Progenitor cell of endocrine pancreas (in vitro differentiated cells): ENCODE measurements around the gene ALPK1. TPM values are rescaled to one million over a fixed set of nuclear protein-coding genes. Genes with fewer than 3 reads are reported as not detected.
"Not testable (repeated sequence)": the region's sequence is repeated elsewhere in the genome, so short reads cannot be mapped to it uniquely, and the experiment has no call there.

Experiments
- DNase-seq: peaks from one replicate; pipeline ENCODE4 v3.0.0; 2021; ENCODE audit warnings: low spot score; ENCODE audit not compliant: unreplicated experiment
- H3K27ac Mint-ChIP-seq: 2 replicates; pipeline ENCODE4 v1.8.0; 2021; ENCODE audit warnings: mild to moderate bottlenecking, moderate library complexity, mixed read lengths
- H3K27me3 Mint-ChIP-seq: 2 replicates; pipeline ENCODE4 v1.8.0; 2021; ENCODE audit warnings: mixed read lengths
- H3K36me3 Mint-ChIP-seq: 2 replicates; pipeline ENCODE4 v1.8.0; 2022; ENCODE audit warnings: mixed read lengths; ENCODE audit not compliant: insufficient read depth
- H3K4me1 Mint-ChIP-seq: 2 replicates; pipeline ENCODE4 v1.8.0; 2021; ENCODE audit warnings: low read depth, mixed read lengths
- H3K4me3 Mint-ChIP-seq: 2 replicates; pipeline ENCODE4 v1.8.0; 2021; ENCODE audit warnings: low read depth, mild to moderate bottlenecking, moderate library complexity, mixed read lengths
- H3K9me3 Mint-ChIP-seq: 2 replicates; pipeline ENCODE4 v1.8.0; 2021; ENCODE audit warnings: low read depth, mixed read lengths
- CTCF ChIP-seq: fragments of 200-600 bp; sonication (generic); IDR thresholded peaks from one replicate; pipeline ENCODE4 v1.5.0; 2021; ENCODE audit warnings: antibody characterized with exemption, mild to moderate bottlenecking; ENCODE audit not compliant: unreplicated experiment
- total RNA-seq: library from RNA; stranded (reverse); gene quantifications from 2 replicates; pipeline ENCODE4 v1.2.1, GENCODE V29; 2021

Gene ALPK1
- total RNA-seq, 1 donor from 2014 or later, result 1.4 TPM

- Mint-ChIP-seq H3K36me3 (no peaks in the 10 kb centered on the region), H3K4me3 (no peak overlapping the region), H3K4me1 (no peaks in the 10 kb centered on the region), H3K27ac (no peak overlapping the region), H3K9me3 (no peaks in the 10 kb centered on the region), H3K27me3 (peaks cover 6% of the 10 kb centered on the region)
- no peak for TF ChIP-seq CTCF
- no peak for DNase-seq
These were observed 126.4 kb downstream of the ALPK1 start for GRCh38 chr4:112423591-112423990.

- TF ChIP-seq CTCF, result no peak
- H3K4me3 Mint-ChIP-seq, result no peak overlapping the region
- no peak overlapping the region for H3K27ac Mint-ChIP-seq
- H3K9me3 Mint-ChIP-seq, result no peaks in the 10 kb centered on the region
- DNase-seq, result no peak
- H3K4me1 Mint-ChIP-seq, result no peaks in the 10 kb centered on the region
- peaks cover 6% of the 10 kb centered on the region for H3K27me3 Mint-ChIP-seq
- no peaks in the 10 kb centered on the region for H3K36me3 Mint-ChIP-seq
These were observed 128.7 kb downstream of the ALPK1 start for GRCh38 chr4:112425823-112426222.

- no peak overlapping the region for H3K4me3 Mint-ChIP-seq
- H3K4me1 Mint-ChIP-seq, result no peaks in the 10 kb centered on the region
- H3K36me3 Mint-ChIP-seq, result no peaks in the 10 kb centered on the region
- TF ChIP-seq CTCF, result no peak
- no peak for DNase-seq
- no peak overlapping the region for H3K27ac Mint-ChIP-seq
- no peaks in the 10 kb centered on the region for H3K9me3 Mint-ChIP-seq
- peaks cover 12% of the 10 kb centered on the region for H3K27me3 Mint-ChIP-seq
These were observed 129.2 kb downstream of the ALPK1 start for GRCh38 chr4:112426416-112426815.

DNA sequence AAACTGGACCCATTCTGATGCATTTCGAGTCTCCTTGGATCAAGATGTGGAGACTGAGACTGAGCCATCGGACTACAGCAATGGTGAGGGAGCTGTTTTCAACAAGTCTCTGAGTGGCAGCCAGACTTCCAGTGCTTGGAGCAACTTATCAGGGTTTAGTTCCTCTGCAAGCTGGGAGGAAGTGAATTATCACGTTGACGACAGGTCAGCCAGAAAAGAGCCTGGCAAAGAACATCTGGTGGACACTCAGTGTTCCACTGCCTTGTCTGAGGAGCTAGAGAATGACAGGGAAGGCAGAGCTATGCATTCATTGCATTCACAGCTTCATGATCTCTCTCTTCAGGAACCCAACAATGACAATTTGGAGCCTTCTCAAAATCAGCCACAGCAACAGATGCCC lies 134.0 kb downstream of the ALPK1 start:
- no peak for TF ChIP-seq CTCF
- no peaks in the 10 kb centered on the region for H3K36me3 Mint-ChIP-seq
- no peaks in the 10 kb centered on the region for H3K4me1 Mint-ChIP-seq
- peaks cover 19% of the 10 kb centered on the region for H3K27me3 Mint-ChIP-seq
- no peaks in the 10 kb centered on the region for H3K9me3 Mint-ChIP-seq
- no peak overlapping the region for H3K4me3 Mint-ChIP-seq
- no peak overlapping the region for H3K27ac Mint-ChIP-seq
- DNase-seq, result no peak

DNA sequence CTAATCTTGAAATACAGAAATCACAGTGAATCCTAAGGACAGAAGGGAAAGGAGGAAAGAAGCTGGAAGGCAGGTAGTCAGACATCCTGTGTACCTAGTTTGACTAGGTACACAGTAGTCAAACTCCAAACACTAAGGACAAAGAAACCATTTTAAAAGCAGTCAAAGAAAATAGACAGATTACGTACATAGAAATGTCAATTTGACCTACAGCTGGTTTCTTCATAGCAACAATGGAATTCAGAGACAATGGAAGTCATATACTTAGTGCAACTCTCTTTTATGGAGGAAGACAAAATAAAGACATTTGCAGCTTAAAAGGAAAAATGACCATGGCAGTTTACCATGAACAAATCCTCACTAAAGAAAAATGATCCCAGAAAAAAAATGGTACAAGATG lies 139.8 kb downstream of the ALPK1 start:
- TF ChIP-seq CTCF, result no peak
- Mint-ChIP-seq H3K4me3 (no peak overlapping the region), H3K36me3 (no peaks in the 10 kb centered on the region), H3K4me1 (peaks cover 8% of the 10 kb centered on the region), H3K27ac (no peak overlapping the region), H3K9me3 (no peaks in the 10 kb centered on the region), H3K27me3 (peaks cover 6% of the 10 kb centered on the region)
- no peak for DNase-seq

- not testable (repeated sequence) for H3K27me3 Mint-ChIP-seq, H3K4me1 Mint-ChIP-seq, H3K27ac Mint-ChIP-seq, H3K36me3 Mint-ChIP-seq, DNase-seq, H3K4me3 Mint-ChIP-seq
- peaks cover 11% of the 10 kb centered on the region for H3K9me3 Mint-ChIP-seq
These were observed 145.1 kb downstream of the ALPK1 start for GRCh38 chr4:112442226-112442625.
